ENCODE results near the gene PTPN20. TPM values are rescaled to one million over a fixed set of nuclear protein-coding genes. Genes with fewer than 3 reads are reported as not detected.

PTPN20 gene
- polyA plus RNA-seq, 10 donors: 0.52 to 1.8 (median 1.1) TPM

GRCh38 chr10:47047127-47047504, 135.9 kb downstream of the PTPN20 start:
- DNase-seq: no peak

GRCh38 chr10:47047577-47048525, 136.6 kb downstream of the PTPN20 start:
- peak in 2 of 3 donors; percentile 73 to 83 for DNase-seq

DNA sequence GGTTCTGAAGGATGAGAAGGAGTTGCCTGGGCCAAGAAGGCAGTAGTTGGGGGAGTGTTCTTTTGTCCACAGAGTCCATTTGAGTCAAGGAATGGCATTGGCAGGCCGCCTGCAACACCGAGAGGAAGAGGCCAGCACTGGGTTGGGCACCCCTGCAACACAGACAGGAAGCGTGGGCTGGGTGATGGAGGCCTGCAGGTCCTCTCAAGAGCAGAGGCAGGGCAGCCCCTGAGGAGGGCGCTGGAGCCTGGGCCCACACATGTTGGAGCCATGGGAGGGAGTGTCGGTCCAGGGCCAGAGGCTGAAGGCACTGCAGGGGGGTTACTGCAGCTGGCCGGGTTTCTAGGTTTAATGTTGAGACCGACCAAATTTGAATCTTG, 137.3 kb downstream of the PTPN20 start:
- no peak for DNase-seq

GRCh38 chr10:47049056-47049851, 138.0 kb downstream of the PTPN20 start:
- no peak for DNase-seq

DNA sequence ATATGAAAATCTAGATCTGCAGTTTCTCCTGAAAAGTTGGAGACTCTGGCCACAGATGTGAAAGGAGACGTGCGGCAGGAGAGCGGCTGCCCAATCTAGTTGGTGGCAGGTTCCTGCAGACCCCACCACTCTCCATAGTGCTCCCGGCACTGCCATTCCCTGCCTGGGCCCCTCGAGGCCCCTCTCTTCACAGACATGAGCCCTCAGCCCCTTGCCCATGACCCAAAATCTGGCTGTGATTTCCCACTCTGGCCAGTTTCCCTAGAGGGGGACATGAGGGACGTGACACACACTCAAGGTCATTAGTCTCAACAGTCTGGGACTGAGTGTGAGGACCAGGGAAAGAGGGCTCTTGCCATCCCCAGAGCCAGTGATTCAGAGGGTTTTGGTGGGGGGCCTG, 138.7 kb downstream of the PTPN20 start:
- no peak for DNase-seq

DNA sequence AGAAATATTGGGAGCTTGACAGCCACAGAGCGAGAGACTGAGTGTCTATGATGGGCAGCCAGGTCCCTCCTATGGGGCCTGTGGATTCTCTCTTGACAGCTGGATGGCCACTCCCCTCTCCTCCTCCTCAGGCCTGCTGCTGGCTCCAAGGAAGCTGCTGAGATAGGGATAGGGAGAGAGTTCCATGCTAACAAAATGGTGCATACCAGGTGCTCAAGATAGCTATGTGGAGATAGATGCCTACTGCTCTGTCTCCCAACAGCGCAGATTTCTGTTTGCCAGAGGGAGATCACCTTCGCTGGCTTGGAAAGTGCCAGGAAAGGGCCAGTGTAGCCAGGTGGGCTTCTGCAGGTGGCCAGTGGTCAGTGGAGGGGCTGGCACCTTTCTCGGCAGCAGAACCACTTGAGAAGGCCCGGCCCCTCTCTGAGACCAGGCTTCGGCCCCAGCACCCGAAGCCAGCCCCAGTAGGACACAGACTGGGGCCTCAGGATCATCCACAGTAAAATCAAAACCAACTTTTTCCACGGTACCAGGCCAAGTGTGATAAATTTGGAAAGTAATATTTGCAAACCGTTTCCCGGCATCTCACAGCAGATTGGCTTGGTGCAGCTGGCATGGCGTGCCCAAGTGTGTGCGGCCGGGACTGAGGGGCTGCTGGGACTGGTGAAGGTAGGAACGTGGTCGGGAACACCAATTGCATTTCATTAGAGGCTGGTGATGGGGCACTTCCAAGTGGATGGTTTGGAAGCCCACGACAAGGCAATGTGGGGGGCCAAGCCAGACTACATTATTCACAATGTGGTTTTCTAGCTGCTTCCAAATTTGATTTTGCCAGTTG, 139.6 kb downstream of the PTPN20 start:
- DNase-seq: no peak

DNA sequence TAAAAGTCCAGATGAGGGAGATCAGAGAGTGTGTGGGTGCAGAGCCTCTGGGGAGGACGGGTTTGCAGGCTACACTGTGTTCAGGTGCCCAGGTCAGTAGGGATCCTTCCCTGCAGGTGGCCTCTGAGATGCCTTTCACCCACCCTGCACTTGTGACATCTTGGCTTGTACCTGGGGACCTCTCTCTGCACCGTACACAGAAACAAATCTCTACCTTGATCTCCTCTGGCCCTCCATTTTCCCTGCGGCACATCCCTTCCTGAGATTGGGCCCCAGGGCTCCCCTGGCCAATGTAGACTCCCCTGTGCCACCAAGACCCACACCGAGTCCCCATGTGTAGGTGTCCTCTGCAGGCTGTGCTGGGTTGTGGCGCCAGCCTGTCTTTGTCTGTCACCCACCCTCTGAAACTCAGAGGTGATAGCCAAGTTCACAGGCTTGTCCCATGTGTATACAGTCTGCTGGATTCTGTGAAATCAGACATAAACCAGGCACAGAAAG, 140.6 kb downstream of the PTPN20 start:
- DNase-seq: no peak
